Hepatocyte (in vitro differentiated cells): ENCODE data around the gene IL1RAPL2.

ENCODE experiments used
- EZH2 ChIP-seq: fragments of 200-600 bp; sonication (generic); IDR thresholded peaks from 2 replicates; pipeline ENCODE4 v1.6.1; 2016; ENCODE audit warnings: antibody characterized with exemption, mild to moderate bottlenecking, borderline replicate concordance
- EZH2phosphoT487 ChIP-seq: fragments of 200-600 bp; sonication (generic); IDR thresholded peaks from one replicate; pipeline ENCODE4 v1.6.1; 2018; ENCODE audit warnings: antibody characterized with exemption, mild to moderate bottlenecking, low read depth, moderate library complexity; ENCODE audit not compliant: unreplicated experiment, severe bottlenecking
- TF ChIP-seq, protein P1 (sequence below): fragments of 200-600 bp; sonication (generic); IDR thresholded peaks from 2 replicates; pipeline ENCODE4 v1.5.1; 2016; ENCODE audit warnings: antibody characterized with exemption, mild to moderate bottlenecking; ENCODE audit not compliant: poor library complexity

DNA sequence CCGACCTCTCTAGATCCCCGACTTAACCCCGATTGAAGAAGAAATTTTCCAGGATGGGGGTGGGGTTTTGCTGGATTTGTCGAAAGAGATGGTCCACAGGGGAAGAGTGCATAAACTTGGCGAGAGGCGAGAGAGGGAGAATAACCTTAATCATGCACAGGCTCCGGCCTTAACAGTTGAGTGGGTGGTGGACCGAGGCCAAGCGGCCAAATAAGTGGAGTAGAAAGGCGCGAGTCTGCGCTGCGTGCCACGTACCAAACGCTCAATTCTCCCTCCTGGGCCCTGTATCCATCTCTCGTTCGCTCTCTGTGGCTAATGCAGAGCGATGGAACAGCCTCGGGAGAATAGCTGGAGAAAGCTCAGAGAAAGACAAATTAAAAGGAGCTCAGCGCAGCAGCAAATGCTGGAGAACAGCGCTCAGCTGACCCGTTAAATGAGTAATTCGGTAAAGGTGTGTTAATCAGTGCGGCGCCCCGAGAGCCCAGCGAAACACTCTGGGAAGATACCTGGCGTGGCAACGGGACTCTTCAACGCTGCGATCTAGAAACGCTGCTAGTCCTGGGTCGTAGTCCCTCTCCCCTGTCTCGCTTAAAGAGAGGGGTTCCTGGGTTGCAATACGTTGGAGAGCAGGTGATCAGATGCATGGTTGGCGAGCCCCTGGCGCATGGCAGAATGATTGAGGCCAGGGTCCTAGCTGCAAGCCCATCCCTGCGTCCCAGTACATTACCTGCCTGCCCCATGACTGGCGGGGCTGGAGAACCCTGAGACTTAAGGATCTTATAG lies 887 bp upstream of the IL1RAPL2 start:
- TF ChIP-seq, protein P1, sequence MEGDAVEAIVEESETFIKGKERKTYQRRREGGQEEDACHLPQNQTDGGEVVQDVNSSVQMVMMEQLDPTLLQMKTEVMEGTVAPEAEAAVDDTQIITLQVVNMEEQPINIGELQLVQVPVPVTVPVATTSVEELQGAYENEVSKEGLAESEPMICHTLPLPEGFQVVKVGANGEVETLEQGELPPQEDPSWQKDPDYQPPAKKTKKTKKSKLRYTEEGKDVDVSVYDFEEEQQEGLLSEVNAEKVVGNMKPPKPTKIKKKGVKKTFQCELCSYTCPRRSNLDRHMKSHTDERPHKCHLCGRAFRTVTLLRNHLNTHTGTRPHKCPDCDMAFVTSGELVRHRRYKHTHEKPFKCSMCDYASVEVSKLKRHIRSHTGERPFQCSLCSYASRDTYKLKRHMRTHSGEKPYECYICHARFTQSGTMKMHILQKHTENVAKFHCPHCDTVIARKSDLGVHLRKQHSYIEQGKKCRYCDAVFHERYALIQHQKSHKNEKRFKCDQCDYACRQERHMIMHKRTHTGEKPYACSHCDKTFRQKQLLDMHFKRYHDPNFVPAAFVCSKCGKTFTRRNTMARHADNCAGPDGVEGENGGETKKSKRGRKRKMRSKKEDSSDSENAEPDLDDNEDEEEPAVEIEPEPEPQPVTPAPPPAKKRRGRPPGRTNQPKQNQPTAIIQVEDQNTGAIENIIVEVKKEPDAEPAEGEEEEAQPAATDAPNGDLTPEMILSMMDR: no peak
- no peak for TF ChIP-seq EZH2
- TF ChIP-seq EZH2phosphoT487: no peak
